ENCODE results near the gene LHX4.

Gene LHX4

GRCh38 chr1:180233191-180234011 lies 3.3 kb downstream of the LHX4 start:
- Histone ChIP-seq H3K9ac (ENCODE audit: insufficient read length, low read depth) (peak overlapping the region; percentile 8), H3K4me1 (ENCODE audit: insufficient read depth, insufficient read length) (peaks cover 36% of the 10 kb centered on the region), H3K27me3 (ENCODE audit: insufficient read depth, insufficient read length) (peaks cover 94% of the 10 kb centered on the region), H3K4me3 (ENCODE audit: insufficient read length, low read depth) (peak overlapping the region; percentile 8), H3K9me3 (ENCODE audit: insufficient read depth, low read length) (no peaks in the 10 kb centered on the region), H3K36me3 (ENCODE audit: insufficient read depth, insufficient read length, low read length) (no peaks in the 10 kb centered on the region)
- no peak for DNase-seq (ENCODE audit: low read depth, low spot score)
- TF ChIP-seq SUZ12 (IDR thresholded peaks at IDR 0.05; ENCODE audit: extremely low read depth, insufficient read depth, insufficient read length) (peak; percentile 79), YY1 (IDR thresholded peaks at IDR 0.05; ENCODE audit: insufficient read depth, insufficient read length) (no peak), ZNF274 (IDR thresholded peaks at IDR 0.05; ENCODE audit: low read depth, low read length) (no peak)

- Histone ChIP-seq H3K4me3 (ENCODE audit: insufficient read length, low read depth) (peak overlapping the region; percentile 37), H3K9ac (ENCODE audit: insufficient read length, low read depth) (peak overlapping the region; percentile 39), H3K9me3 (ENCODE audit: insufficient read depth, low read length) (no peaks in the 10 kb centered on the region), H3K4me1 (ENCODE audit: insufficient read depth, insufficient read length) (peaks cover 29% of the 10 kb centered on the region), H3K27me3 (ENCODE audit: insufficient read depth, insufficient read length) (peaks cover 94% of the 10 kb centered on the region), H3K36me3 (ENCODE audit: insufficient read depth, insufficient read length, low read length) (no peaks in the 10 kb centered on the region)
- TF ChIP-seq YY1 (IDR thresholded peaks at IDR 0.05; ENCODE audit: insufficient read depth, insufficient read length) = no peak
- TF ChIP-seq SUZ12 (IDR thresholded peaks at IDR 0.05; ENCODE audit: extremely low read depth, insufficient read depth, insufficient read length) = peak; percentile 77
- no peak for DNase-seq (ENCODE audit: low read depth, low spot score)
Measured at GRCh38 chr1:180234369-180235076, 4.5 kb downstream of the LHX4 start.

- peak overlapping the region; percentile 37 for H3K4me3 ChIP-seq (ENCODE audit: insufficient read length, low read depth)
- H3K9ac ChIP-seq (ENCODE audit: insufficient read length, low read depth) = peak overlapping the region; percentile 39
- peaks cover 98% of the 10 kb centered on the region for H3K27me3 ChIP-seq (ENCODE audit: insufficient read depth, insufficient read length)
- TF ChIP-seq YY1 (IDR thresholded peaks at IDR 0.05; ENCODE audit: insufficient read depth, insufficient read length) (no peak), SUZ12 (IDR thresholded peaks at IDR 0.05; ENCODE audit: extremely low read depth, insufficient read depth, insufficient read length) (peak; percentile 100), ZNF274 (IDR thresholded peaks at IDR 0.05; ENCODE audit: low read depth, low read length) (no peak)
- peaks cover 29% of the 10 kb centered on the region for H3K4me1 ChIP-seq (ENCODE audit: insufficient read depth, insufficient read length)
- H3K36me3 ChIP-seq (ENCODE audit: insufficient read depth, insufficient read length, low read length) = no peaks in the 10 kb centered on the region
- no peaks in the 10 kb centered on the region for H3K9me3 ChIP-seq (ENCODE audit: insufficient read depth, low read length)
- DNase-seq (ENCODE audit: low read depth, low spot score) = no peak
Measured at GRCh38 chr1:180235077-180235501, 5.0 kb downstream of the LHX4 start.

- Histone ChIP-seq H3K36me3 (ENCODE audit: insufficient read depth, insufficient read length, low read length) (no peaks in the 10 kb centered on the region), H3K4me1 (ENCODE audit: insufficient read depth, insufficient read length) (peaks cover 29% of the 10 kb centered on the region), H3K27me3 (ENCODE audit: insufficient read depth, insufficient read length) (peaks cover 100% of the 10 kb centered on the region), H3K9ac (ENCODE audit: insufficient read length, low read depth) (no peak overlapping the region), H3K4me3 (ENCODE audit: insufficient read length, low read depth) (peak overlapping the region; percentile 37), H3K9me3 (ENCODE audit: insufficient read depth, low read length) (no peaks in the 10 kb centered on the region)
- no peak for DNase-seq (ENCODE audit: low read depth, low spot score)
- peak; percentile 98 for TF ChIP-seq SUZ12 (IDR thresholded peaks at IDR 0.05; ENCODE audit: extremely low read depth, insufficient read depth, insufficient read length)
- no peak for TF ChIP-seq YY1 (IDR thresholded peaks at IDR 0.05; ENCODE audit: insufficient read depth, insufficient read length)
Measured at GRCh38 chr1:180235502-180236239, 5.6 kb downstream of the LHX4 start.

- Histone ChIP-seq H3K9me3 (ENCODE audit: insufficient read depth, low read length) (no peaks in the 10 kb centered on the region), H3K4me3 (ENCODE audit: insufficient read length, low read depth) (no peak overlapping the region), H3K4me1 (ENCODE audit: insufficient read depth, insufficient read length) (peaks cover 27% of the 10 kb centered on the region), H3K27me3 (ENCODE audit: insufficient read depth, insufficient read length) (peaks cover 100% of the 10 kb centered on the region), H3K9ac (ENCODE audit: insufficient read length, low read depth) (no peak overlapping the region), H3K36me3 (ENCODE audit: insufficient read depth, insufficient read length, low read length) (no peaks in the 10 kb centered on the region)
- no peak for DNase-seq (ENCODE audit: low read depth, low spot score)
- TF ChIP-seq ZNF274 (IDR thresholded peaks at IDR 0.05; ENCODE audit: low read depth, low read length) (no peak), SUZ12 (IDR thresholded peaks at IDR 0.05; ENCODE audit: extremely low read depth, insufficient read depth, insufficient read length) (peak; percentile 82)
Measured at GRCh38 chr1:180236698-180237509, 6.8 kb downstream of the LHX4 start.

- no peak overlapping the region for H3K9ac ChIP-seq (ENCODE audit: insufficient read length, low read depth)
- H3K4me1 ChIP-seq (ENCODE audit: insufficient read depth, insufficient read length) = peaks cover 16% of the 10 kb centered on the region
- H3K36me3 ChIP-seq (ENCODE audit: insufficient read depth, insufficient read length, low read length) = no peaks in the 10 kb centered on the region
- TF ChIP-seq SUZ12 (IDR thresholded peaks at IDR 0.05; ENCODE audit: extremely low read depth, insufficient read depth, insufficient read length) = no peak
- TF ChIP-seq YY1 (IDR thresholded peaks at IDR 0.05; ENCODE audit: insufficient read depth, insufficient read length) = no peak
- TF ChIP-seq ZNF274 (IDR thresholded peaks at IDR 0.05; ENCODE audit: low read depth, low read length) = no peak
- H3K9me3 ChIP-seq (ENCODE audit: insufficient read depth, low read length) = no peaks in the 10 kb centered on the region
- peaks cover 95% of the 10 kb centered on the region for H3K27me3 ChIP-seq (ENCODE audit: insufficient read depth, insufficient read length)
- DNase-seq (ENCODE audit: low read depth, low spot score) = no peak
- no peak overlapping the region for H3K4me3 ChIP-seq (ENCODE audit: insufficient read length, low read depth)
Measured at GRCh38 chr1:180237869-180238476, 7.9 kb downstream of the LHX4 start.

Measured in NT2/D1 (cell line).